SH-SY5Y (cell line): ENCODE results near the gene TTC23L.

Experiments used
- GATA2 ChIP-seq: IDR thresholded peaks from 2 replicates; pipeline ENCODE4 v1.6.1; 2011; ENCODE audit warnings: mild to moderate bottlenecking, low read depth, low read length
- GATA3 ChIP-seq: IDR thresholded peaks from 2 replicates; pipeline ENCODE4 v1.6.1; 2011; ENCODE audit warnings: low read depth, mild to moderate bottlenecking, low read length, moderate library complexity

DNA sequence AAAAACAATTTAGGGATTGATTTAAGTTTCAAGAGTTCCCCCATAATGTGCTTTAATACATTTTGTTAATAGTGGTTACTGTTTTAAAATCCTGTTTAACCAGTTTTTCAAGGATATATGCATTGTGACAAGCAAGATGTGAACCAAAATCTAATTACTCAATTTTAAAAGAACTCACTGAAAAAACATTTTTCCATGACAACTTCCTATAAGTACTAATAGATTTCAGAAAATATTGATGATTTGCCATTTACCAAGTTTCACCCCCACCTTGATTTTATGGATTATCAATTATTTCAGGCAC, 85.5 kb downstream of the TTC23L start:
- TF ChIP-seq GATA3 (no peak), GATA2 (no peak)
